ENCODE data around the gene TAT. TPM values are rescaled to one million over a fixed set of nuclear protein-coding genes. Genes with fewer than 3 reads are reported as not detected.
"Not testable (repeated sequence)": the region's sequence is repeated elsewhere in the genome, so short reads cannot be mapped to it uniquely, and the experiment has no call there.

Gene TAT
- polyA plus RNA-seq, 3 donors: not detected

GRCh38 chr16:71595340-71595826, 18.5 kb upstream of the TAT start:
- H3K36me3 ChIP-seq (replicated peaks in 1 of 2; ENCODE audit: control insufficient read depth in 1 of 2, insufficient read depth in 2 of 2, low read length in 2 of 2); H3K9me3 ChIP-seq (replicated peaks in 1 of 2; ENCODE audit: control insufficient read depth in 1 of 2, insufficient read depth in 1 of 2, low read length in 2 of 2); H3K9me3 Mint-ChIP-seq; intact Hi-C loops (cut with micrococcal nuclease); DNase-seq; H3K36me3 Mint-ChIP-seq; H3K4me1 ChIP-seq (ENCODE audit: control insufficient read depth in 1 of 2, insufficient read depth in 2 of 2, low read length in 2 of 2); H3K9ac ChIP-seq (ENCODE audit: insufficient read depth, low read length, poor library complexity, severe bottlenecking); H3K4me1 Mint-ChIP-seq; H3K4me3 ChIP-seq (replicated peaks in 1 of 3; ENCODE audit: low read depth in 2 of 3, low read length in 3 of 3); H3K79me2 ChIP-seq (ENCODE audit: insufficient read depth, low read length); H3K27ac ChIP-seq (ENCODE audit: low read depth in 1 of 2, low read length in 2 of 2); H3K4me3 Mint-ChIP-seq; H4K20me1 ChIP-seq (ENCODE audit: insufficient read depth, low read length); H2AFZ ChIP-seq (ENCODE audit: insufficient read depth, low read depth, low read length, poor library complexity, severe bottlenecking); H3K27ac Mint-ChIP-seq; H3K27me3 ChIP-seq (ENCODE audit: control insufficient read depth in 2 of 2, insufficient read depth in 2 of 2, low read length in 2 of 2); H3K4me2 ChIP-seq (replicated peaks; ENCODE audit: extremely low read depth, low read length, poor library complexity, severe bottlenecking): not testable (repeated sequence)
- WGBS (ENCODE audit: insufficient coverage): no CpG with 5 or more reads among the region's 7 CpGs
- peaks cover 6 to 15% (median 14%) of the 10 kb centered on the region in 3 donors for H3K27me3 Mint-ChIP-seq (ENCODE audit: low read depth in 3 of 3)

GRCh38 chr16:71594000-71594646, 17.2 kb upstream of the TAT start:
- intact Hi-C loops (cut with micrococcal nuclease): no loop called here
- Mint-ChIP-seq H3K4me1 (no peaks in the 10 kb centered on the region), H3K4me3 (no peak overlapping the region), H3K27me3 (ENCODE audit: low read depth in 3 of 3) (peaks cover 6 to 14% (median 14%) of the 10 kb centered on the region in 3 donors), H3K9me3 (peaks cover 0 to 4% (median 2%) of the 10 kb centered on the region in 7 donors), H3K27ac (no peak overlapping the region), H3K36me3 (no peaks in the 10 kb centered on the region)
- no peak for TF ChIP-seq CTCF (IDR thresholded peaks at IDR 0.05)
- H3K79me2 ChIP-seq (ENCODE audit: insufficient read depth, low read length): no peaks in the 10 kb centered on the region
- H3K4me1 ChIP-seq (ENCODE audit: control insufficient read depth in 1 of 2, insufficient read depth in 2 of 2, low read length in 2 of 2): no peaks in the 10 kb centered on the region
- H4K20me1 ChIP-seq (ENCODE audit: insufficient read depth, low read length): no peaks in the 10 kb centered on the region
- no peak overlapping the region for H3K4me2 ChIP-seq (replicated peaks; ENCODE audit: extremely low read depth, low read length, poor library complexity, severe bottlenecking)
- DNase-seq: no peak
- H3K9me3 ChIP-seq (replicated peaks in 1 of 2; ENCODE audit: control insufficient read depth in 1 of 2, insufficient read depth in 1 of 2, low read length in 2 of 2): no peaks in the 10 kb centered on the region
- no peak overlapping the region for H2AFZ ChIP-seq (ENCODE audit: insufficient read depth, low read depth, low read length, poor library complexity, severe bottlenecking)
- no peak overlapping the region for H3K27ac ChIP-seq (ENCODE audit: low read depth in 1 of 2, low read length in 2 of 2)
- no peaks in the 10 kb centered on the region for H3K27me3 ChIP-seq (ENCODE audit: control insufficient read depth in 2 of 2, insufficient read depth in 2 of 2, low read length in 2 of 2)
- H3K4me3 ChIP-seq (replicated peaks in 1 of 3; ENCODE audit: low read depth in 2 of 3, low read length in 3 of 3): no peak overlapping the region
- H3K9ac ChIP-seq (ENCODE audit: insufficient read depth, low read length, poor library complexity, severe bottlenecking): no peak overlapping the region
- WGBS (ENCODE audit: insufficient coverage): 100% methylated on average over 1 of the region's 5 CpGs
- no peaks in the 10 kb centered on the region for H3K36me3 ChIP-seq (replicated peaks in 1 of 2; ENCODE audit: control insufficient read depth in 1 of 2, insufficient read depth in 2 of 2, low read length in 2 of 2)

Data from CD14-positive monocyte (primary cell).